Keratinocyte (primary cell): ENCODE data around the gene ANO9.
"Not testable (repeated sequence)": the region's sequence is repeated elsewhere in the genome, so short reads cannot be mapped to it uniquely, and the experiment has no call there.

Experiments used
- CTCF ChIP-seq, 3 experiments: IDR thresholded peaks in 1 of 3; conservative IDR thresholded peaks in 1 of 3; optimal IDR thresholded peaks in 1 of 3; 2 replicates in 2 of 3; 3 replicates in 1 of 3; pipeline versions ENCODE3 to v1.5.1; 2011; ENCODE audit warnings: low read length in 3 of 3, mild to moderate bottlenecking in 3 of 3, moderate library complexity in 2 of 3, control low read depth in 1 of 3, inconsistent platforms in 1 of 3; ENCODE audit not compliant: insufficient read depth in 2 of 3; ENCODE audit errors: extremely low read depth in 1 of 3
- EZH2 ChIP-seq: IDR thresholded peaks from one replicate; pipeline ENCODE4 v1.6.1; 2012; ENCODE audit warnings: inconsistent platforms, mild to moderate bottlenecking, low read length, moderate library complexity

- TF ChIP-seq CTCF (optimal IDR thresholded peaks at IDR 0.05 in 1 of 3, IDR thresholded peaks at IDR 0.05 in 1 of 3, conservative IDR thresholded peaks at IDR 0.05 in 1 of 3; ENCODE audit: extremely low read depth in 1 of 3, insufficient read depth in 2 of 3, low read length in 3 of 3); EZH2: not testable (repeated sequence)
Observed at GRCh38 chr11:401196-401595, 40.6 kb downstream of the ANO9 start.
